Amniotic epithelial cell (primary cell): Measurements from ENCODE around the gene FOXP1.
A peak's percentile ranks its signal among the peaks of the same experiment; 100 is the strongest.

Source experiments
- DNase-seq: peaks from one replicate; pipeline ENCODE4 v3.0.0-alpha.2; 2010; ENCODE audit warnings: low read depth

Gene FOXP1

DNA sequence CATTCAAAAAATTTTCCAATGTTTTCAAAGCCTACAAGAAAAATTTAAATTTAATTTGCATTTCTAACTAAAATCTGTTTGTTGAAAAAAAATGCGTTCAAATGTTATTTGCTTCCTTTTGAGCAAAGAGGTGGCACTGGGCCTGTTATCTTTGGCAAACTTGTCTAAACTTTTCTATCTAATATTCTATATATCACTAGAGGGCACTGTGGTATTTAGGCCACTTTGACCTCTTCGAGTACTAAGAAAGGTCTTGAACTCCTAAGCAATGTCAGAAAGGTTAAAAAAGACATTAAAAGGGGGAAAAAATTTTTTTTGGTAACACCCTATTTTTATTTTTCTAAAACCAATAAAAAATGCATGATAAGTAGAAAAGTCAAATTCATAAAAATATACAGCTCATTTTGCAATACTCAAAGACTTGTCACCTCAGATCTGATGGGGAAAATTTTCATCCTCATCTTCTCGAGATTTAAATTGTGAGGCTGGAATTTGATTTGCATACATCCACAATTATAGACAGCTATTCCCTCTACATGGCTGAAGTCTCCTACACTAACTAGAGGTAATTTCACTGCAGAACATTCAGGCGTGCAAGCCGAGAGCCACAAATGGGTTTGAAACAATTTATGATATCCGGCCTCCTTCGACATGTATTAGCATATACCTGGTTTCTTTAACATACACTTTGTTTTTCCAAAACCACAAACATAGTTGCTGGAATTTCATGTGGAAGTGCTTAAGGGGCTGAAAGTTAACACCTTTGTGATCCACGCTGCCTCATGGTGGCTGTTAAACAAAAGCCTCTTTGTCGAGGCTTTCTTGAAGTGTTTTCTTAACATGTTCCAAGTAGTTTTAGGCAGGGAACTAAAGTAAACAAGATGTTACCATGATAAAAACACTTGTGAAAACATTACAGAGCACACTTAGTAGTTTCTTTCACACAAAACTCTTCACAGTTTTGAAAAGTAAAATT, 576.4 kb downstream of the FOXP1 start:
- DNase-seq, result peak; percentile 39

- DNase-seq, result peak; percentile 19
These were observed 577.7 kb downstream of the FOXP1 start for GRCh38 chr3:71005702-71006321.

- peak; percentile 27 for DNase-seq
These were observed 580.0 kb downstream of the FOXP1 start for GRCh38 chr3:71003511-71003910.

- no peak for DNase-seq
These were observed 581.2 kb downstream of the FOXP1 start for GRCh38 chr3:71002298-71002697.

GRCh38 chr3:71001303-71001830, 582.2 kb downstream of the FOXP1 start:
- DNase-seq, result no peak

DNA sequence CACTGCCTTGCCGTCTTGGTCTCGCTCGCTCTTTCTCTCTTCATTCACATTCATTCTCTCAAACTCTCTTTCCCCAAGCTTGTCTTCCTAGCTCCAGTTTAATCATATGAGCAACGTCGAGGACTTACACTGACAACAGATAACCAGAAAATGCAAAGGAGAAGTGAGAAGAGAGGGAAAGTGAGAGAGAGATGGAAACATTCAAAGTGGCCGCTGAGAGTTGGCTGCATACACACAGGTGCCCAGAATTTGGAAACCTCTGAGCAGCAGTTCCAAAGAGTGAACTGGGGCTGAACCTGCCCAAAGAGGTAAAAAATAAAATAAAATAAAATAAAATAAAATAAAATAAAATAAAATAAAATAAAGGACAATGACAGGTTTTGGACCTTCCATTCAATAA, 583.0 kb downstream of the FOXP1 start:
- DNase-seq, result no peak

GRCh38 chr3:70999730-71000129, 583.8 kb downstream of the FOXP1 start:
- peak; percentile 68 for DNase-seq

- DNase-seq, result no peak
These were observed 587.4 kb downstream of the FOXP1 start for GRCh38 chr3:70996082-70996481.

DNA sequence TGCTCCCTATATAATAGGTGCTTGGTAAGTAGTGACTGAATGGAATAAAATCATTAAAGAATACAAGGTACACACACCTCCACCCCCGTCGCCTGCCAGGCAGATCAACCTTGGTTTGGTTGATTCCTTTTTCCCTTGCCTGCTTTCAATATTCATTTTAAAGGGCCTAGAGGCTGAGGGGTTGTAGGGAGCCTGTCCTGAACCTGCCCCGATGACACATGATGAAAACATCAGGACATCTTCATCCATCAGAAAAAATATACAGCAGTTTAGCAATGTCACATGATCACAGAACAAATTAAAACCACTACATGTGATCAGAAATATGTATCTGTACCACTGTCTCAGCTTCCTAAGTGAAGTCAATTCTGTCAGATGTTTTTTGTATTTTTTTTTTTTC, 588.9 kb downstream of the FOXP1 start:
- DNase-seq, result no peak

- no peak for DNase-seq
These were observed 590.8 kb downstream of the FOXP1 start for GRCh38 chr3:70992562-70993204.

GRCh38 chr3:70992131-70992530, 591.4 kb downstream of the FOXP1 start:
- no peak for DNase-seq

GRCh38 chr3:70990723-70991122, 592.8 kb downstream of the FOXP1 start:
- DNase-seq, result no peak

DNA sequence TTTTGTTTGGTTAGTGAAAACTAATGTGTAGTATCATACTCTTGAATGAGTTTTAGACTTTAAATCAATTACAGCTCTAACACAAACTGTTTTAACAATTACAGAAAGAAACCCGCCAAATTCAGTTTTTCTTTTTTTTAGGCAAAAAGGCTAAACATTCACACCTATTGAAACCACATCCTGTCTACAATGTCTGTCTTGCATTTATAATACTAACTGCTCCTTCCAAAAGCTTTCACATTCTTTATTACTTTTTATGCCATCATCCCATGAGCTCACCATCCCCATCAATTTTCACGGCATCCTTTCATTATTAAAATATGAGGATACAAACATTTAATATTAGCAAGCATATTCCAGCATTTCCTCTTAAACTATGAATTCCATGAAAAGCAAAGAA, 593.3 kb downstream of the FOXP1 start:
- no peak for DNase-seq

- peak; percentile 80 for DNase-seq
These were observed 594.4 kb downstream of the FOXP1 start for GRCh38 chr3:70989174-70989573.

- DNase-seq, result peak; percentile 50
These were observed 595.4 kb downstream of the FOXP1 start for GRCh38 chr3:70988111-70988510.

GRCh38 chr3:70985572-70985971, 598.0 kb downstream of the FOXP1 start:
- no peak for DNase-seq

DNA sequence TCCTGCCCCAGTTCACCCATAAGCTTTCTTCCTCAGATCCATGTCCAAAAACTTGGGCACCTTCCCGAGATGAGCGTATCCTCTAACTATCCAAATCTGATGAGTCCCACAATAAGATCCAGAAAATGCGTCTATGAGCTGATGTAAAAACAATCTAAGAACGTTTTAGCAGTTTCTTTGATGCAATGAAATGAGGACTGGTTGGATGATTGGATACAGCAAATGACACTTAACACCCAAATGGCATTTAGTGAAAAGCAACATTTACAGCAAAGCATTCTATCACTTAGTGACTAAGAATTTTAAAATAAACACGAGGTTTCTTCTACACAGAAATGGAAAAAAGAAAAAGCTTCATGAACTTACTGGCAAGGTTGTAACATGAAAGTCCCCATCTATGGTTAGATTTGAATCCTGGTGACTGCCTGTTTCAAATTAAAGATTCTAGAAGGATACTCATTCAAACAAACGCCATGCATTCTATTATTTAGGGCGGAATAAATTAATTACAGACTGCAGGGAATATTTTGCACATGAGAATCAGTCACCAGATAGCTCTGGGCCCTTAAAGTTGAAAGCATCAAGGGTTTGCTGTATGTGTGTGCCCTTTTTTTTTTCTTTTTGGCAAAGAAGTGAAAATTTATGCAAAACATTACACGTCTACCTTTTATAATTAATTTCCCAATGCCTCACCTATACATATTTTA, 598.6 kb downstream of the FOXP1 start:
- no peak for DNase-seq

GRCh38 chr3:70982700-70983140, 600.8 kb downstream of the FOXP1 start:
- DNase-seq, result peak; percentile 77

DNA sequence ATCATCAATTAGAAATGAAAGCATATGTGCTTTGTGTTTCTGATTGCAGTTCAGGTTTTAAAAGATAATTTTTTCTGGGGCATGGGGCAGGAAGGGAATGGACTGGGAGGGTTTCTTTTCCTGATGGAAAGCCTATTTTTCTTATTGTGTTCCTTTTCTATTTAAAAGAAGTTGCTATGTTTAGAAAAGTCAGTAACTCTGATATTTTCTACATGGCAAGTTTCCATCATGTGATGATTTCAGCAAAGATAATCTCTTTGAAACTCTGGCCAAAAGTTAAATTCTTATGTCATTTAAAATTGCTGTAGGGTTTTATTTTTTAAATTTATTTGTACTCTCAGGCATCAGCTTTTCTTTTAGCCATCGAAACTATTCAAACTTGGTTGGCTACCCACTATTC, 601.2 kb downstream of the FOXP1 start:
- DNase-seq, result peak; percentile 62

- no peak for DNase-seq
These were observed 602.2 kb downstream of the FOXP1 start for GRCh38 chr3:70981231-70981880.

- DNase-seq, result peak; percentile 55
These were observed 602.8 kb downstream of the FOXP1 start for GRCh38 chr3:70980646-70981170.
